GM18517 (cell line): ENCODE results near the gene MGRN1.

Experiments
- ATAC-seq: cut with Tn5 transposase; IDR thresholded peaks from one replicate; pipeline ENCODE4 v1.9.1; 2021; ENCODE audit warnings: mild to moderate bottlenecking, moderate library complexity; ENCODE audit not compliant: unreplicated experiment

MGRN1 gene

GRCh38 chr16:4651827-4652226 lies 27.2 kb downstream of the MGRN1 start:
- no peak for ATAC-seq

GRCh38 chr16:4652561-4652960 lies 27.9 kb downstream of the MGRN1 start:
- ATAC-seq, result no peak

- no peak for ATAC-seq
Measured at GRCh38 chr16:4654011-4654963, 29.7 kb downstream of the MGRN1 start.

GRCh38 chr16:4654964-4655590 lies 30.5 kb downstream of the MGRN1 start:
- ATAC-seq, result no peak

- no peak for ATAC-seq
Measured at GRCh38 chr16:4655801-4656200, 31.2 kb downstream of the MGRN1 start.

GRCh38 chr16:4656221-4656620 lies 31.6 kb downstream of the MGRN1 start:
- ATAC-seq, result no peak

- no peak for ATAC-seq
Measured at GRCh38 chr16:4656695-4657686, 32.4 kb downstream of the MGRN1 start.

GRCh38 chr16:4659363-4660353 lies 35.0 kb downstream of the MGRN1 start:
- no peak for ATAC-seq

GRCh38 chr16:4660454-4661007 lies 35.9 kb downstream of the MGRN1 start:
- ATAC-seq, result no peak

GRCh38 chr16:4661661-4662060 lies 37.0 kb downstream of the MGRN1 start:
- no peak for ATAC-seq

- ATAC-seq, result no peak
Measured at GRCh38 chr16:4663465-4663776, 38.8 kb downstream of the MGRN1 start.

GRCh38 chr16:4663777-4664465 lies 39.3 kb downstream of the MGRN1 start:
- ATAC-seq, result no peak

GRCh38 chr16:4664538-4665418 lies 40.2 kb downstream of the MGRN1 start:
- ATAC-seq, result no peak

- ATAC-seq, result no peak
Measured at GRCh38 chr16:4666537-4667202, 42.0 kb downstream of the MGRN1 start.

GRCh38 chr16:4667203-4667963 lies 42.8 kb downstream of the MGRN1 start:
- no peak for ATAC-seq

GRCh38 chr16:4668313-4668960 lies 43.8 kb downstream of the MGRN1 start:
- no peak for ATAC-seq
